Trophoblast cell (in vitro differentiated cells and primary cell): Measurements from ENCODE around the gene LRP4.
A peak's percentile ranks its signal among the peaks of the same experiment; 100 is the strongest.

Experiments
- DNase-seq, 2 donors: peaks; one replicate each; pipeline ENCODE4 v3.0.0-alpha.2; 2016
- H2AFZ ChIP-seq: 2 replicates; pipeline ENCODE4 v1.6.1; 2013; ENCODE audit warnings: low read length, moderate library complexity, mild to moderate bottlenecking; ENCODE audit not compliant: insufficient read depth, poor library complexity
- H2AK5ac ChIP-seq: 2 replicates; pipeline ENCODE4 v1.6.1; 2013; ENCODE audit warnings: mild to moderate bottlenecking, low read length
- H2BK120ac ChIP-seq: 2 replicates; pipeline ENCODE4 v1.6.1; 2013; ENCODE audit warnings: low read length, mild to moderate bottlenecking, moderate library complexity; ENCODE audit not compliant: insufficient read depth, poor library complexity
- H2BK12ac ChIP-seq: 2 replicates; pipeline ENCODE4 v1.6.1; 2013; ENCODE audit warnings: mild to moderate bottlenecking, low read length, moderate library complexity
- H2BK5ac ChIP-seq: 2 replicates; pipeline ENCODE4 v1.6.1; 2013; ENCODE audit warnings: low read length, low read depth, moderate library complexity, mild to moderate bottlenecking; ENCODE audit not compliant: poor library complexity
- H3K14ac ChIP-seq: 2 replicates; pipeline ENCODE4 v1.6.1; 2013; ENCODE audit warnings: mild to moderate bottlenecking, low read length
- H3K18ac ChIP-seq: 2 replicates; pipeline ENCODE4 v1.6.1; 2013; ENCODE audit warnings: mild to moderate bottlenecking, low read length
- H3K23ac ChIP-seq: 2 replicates; pipeline ENCODE4 v1.6.1; 2013; ENCODE audit warnings: low read length
- H3K27ac ChIP-seq: 2 replicates; pipeline ENCODE4 v1.5.1; 2013; ENCODE audit warnings: low read depth, mild to moderate bottlenecking, inconsistent platforms, low read length, moderate library complexity
- H3K27me3 ChIP-seq: 2 replicates; pipeline ENCODE4 v1.6.1; 2013; ENCODE audit warnings: inconsistent platforms, mild to moderate bottlenecking, low read length, moderate library complexity; ENCODE audit not compliant: insufficient read depth
- H3K36me3 ChIP-seq, 2 experiments: 1 replicate in 1 of 2; 2 replicates in 1 of 2; pipeline ENCODE4 v1.6.1; 2013; ENCODE audit warnings: low read length in 2 of 2, mild to moderate bottlenecking in 2 of 2, moderate library complexity in 1 of 2; ENCODE audit not compliant: insufficient read depth in 2 of 2, control insufficient read depth in 1 of 2
- H3K4ac ChIP-seq: 2 replicates; pipeline ENCODE4 v1.6.1; 2013; ENCODE audit warnings: low read depth, mild to moderate bottlenecking, low read length, moderate library complexity
- H3K4me1 ChIP-seq, 2 experiments: 1 replicate in 1 of 2; 2 replicates in 1 of 2; pipeline ENCODE4 v1.6.1; 2013; ENCODE audit warnings: low read length in 2 of 2, mild to moderate bottlenecking in 2 of 2, moderate library complexity in 1 of 2; ENCODE audit not compliant: insufficient read depth in 2 of 2, control insufficient read depth in 1 of 2
- H3K4me2 ChIP-seq: 2 replicates; pipeline ENCODE4 v1.6.1; 2013; ENCODE audit warnings: inconsistent platforms, mild to moderate bottlenecking, low read length, moderate library complexity
- H3K4me3 ChIP-seq: 2 replicates; pipeline ENCODE4 v1.5.1; 2013; ENCODE audit warnings: mild to moderate bottlenecking, low read depth, low read length, inconsistent platforms
- H3K79me1 ChIP-seq: one replicate; pipeline ENCODE4 v1.6.1; 2013; ENCODE audit warnings: low read length
- H3K79me2 ChIP-seq: 2 replicates; pipeline ENCODE4 v1.6.1; 2013; ENCODE audit warnings: low read length, mild to moderate bottlenecking; ENCODE audit not compliant: control insufficient read depth, insufficient read depth, poor library complexity
- H3K9ac ChIP-seq: 2 replicates; pipeline ENCODE4 v1.6.1; 2013; ENCODE audit warnings: mild to moderate bottlenecking, low read length
- H3K9me3 ChIP-seq: 2 replicates; pipeline ENCODE4 v1.6.1; 2013; ENCODE audit warnings: low read depth, mild to moderate bottlenecking, control low read depth, inconsistent platforms, low read length; ENCODE audit not compliant: insufficient read depth
- H4K12ac ChIP-seq: 2 replicates; pipeline ENCODE4 v1.6.1; 2013; ENCODE audit warnings: low read depth, mild to moderate bottlenecking, low read length, moderate library complexity
- H4K8ac ChIP-seq: 2 replicates; pipeline ENCODE4 v1.6.1; 2013; ENCODE audit warnings: low read depth, mild to moderate bottlenecking, low read length, moderate library complexity
- H4K91ac ChIP-seq: one replicate; pipeline ENCODE4 v1.6.1; 2013; ENCODE audit warnings: low read depth, mild to moderate bottlenecking, low read length, moderate library complexity
- WGBS: extraction: QIAGEN DNeasy Blood & Tissue Kit; methylation state at CpG from one replicate; pipeline ENCODE4 v1.1.7; 2013; ENCODE audit warnings: missing lambda C conversion rate; ENCODE audit not compliant: insufficient read length, insufficient coverage; ENCODE audit errors: extremely low coverage; 5-methylcytosine and 5-hydroxymethylcytosine counted together

Gene LRP4

GRCh38 chr11:46898396-46899095 lies 19.8 kb downstream of the LRP4 start:
- H3K79me2 ChIP-seq: no peaks in the 10 kb centered on the region
- H3K4me2 ChIP-seq: no peak overlapping the region
- H2BK5ac ChIP-seq: peak overlapping the region; percentile 31
- peaks cover 12 to 16% of the 10 kb centered on the region in 2 experiments for H3K36me3 ChIP-seq
- peak overlapping the region; percentile 63 for H3K14ac ChIP-seq
- peak overlapping the region; percentile 39 for H4K91ac ChIP-seq
- H3K4me3 ChIP-seq: no peak overlapping the region
- peak; percentile 57 to 83 for DNase-seq
- H3K79me1 ChIP-seq: peaks cover 12% of the 10 kb centered on the region
- H3K9ac ChIP-seq: no peak overlapping the region
- no peak overlapping the region for H4K12ac ChIP-seq
- H2BK120ac ChIP-seq: peak overlapping the region; percentile 4
- H3K4me1 ChIP-seq: peaks cover 24 to 32% of the 10 kb centered on the region in 2 experiments
- H3K4ac ChIP-seq: peak overlapping the region; percentile 10
- no peak overlapping the region for H2AFZ ChIP-seq
- no CpG with 5 or more reads among the region's 17 CpGs for WGBS
- H3K9me3 ChIP-seq: peaks cover 4% of the 10 kb centered on the region
- H4K8ac ChIP-seq: peak overlapping the region; percentile 2
- peak overlapping the region; percentile 88 for H2AK5ac ChIP-seq
- H3K27ac ChIP-seq: no peak overlapping the region
- H3K27me3 ChIP-seq: no peaks in the 10 kb centered on the region
- H2BK12ac ChIP-seq: peak overlapping the region; percentile 80
- peak overlapping the region; percentile 79 for H3K18ac ChIP-seq
- H3K23ac ChIP-seq: no peak overlapping the region

DNA sequence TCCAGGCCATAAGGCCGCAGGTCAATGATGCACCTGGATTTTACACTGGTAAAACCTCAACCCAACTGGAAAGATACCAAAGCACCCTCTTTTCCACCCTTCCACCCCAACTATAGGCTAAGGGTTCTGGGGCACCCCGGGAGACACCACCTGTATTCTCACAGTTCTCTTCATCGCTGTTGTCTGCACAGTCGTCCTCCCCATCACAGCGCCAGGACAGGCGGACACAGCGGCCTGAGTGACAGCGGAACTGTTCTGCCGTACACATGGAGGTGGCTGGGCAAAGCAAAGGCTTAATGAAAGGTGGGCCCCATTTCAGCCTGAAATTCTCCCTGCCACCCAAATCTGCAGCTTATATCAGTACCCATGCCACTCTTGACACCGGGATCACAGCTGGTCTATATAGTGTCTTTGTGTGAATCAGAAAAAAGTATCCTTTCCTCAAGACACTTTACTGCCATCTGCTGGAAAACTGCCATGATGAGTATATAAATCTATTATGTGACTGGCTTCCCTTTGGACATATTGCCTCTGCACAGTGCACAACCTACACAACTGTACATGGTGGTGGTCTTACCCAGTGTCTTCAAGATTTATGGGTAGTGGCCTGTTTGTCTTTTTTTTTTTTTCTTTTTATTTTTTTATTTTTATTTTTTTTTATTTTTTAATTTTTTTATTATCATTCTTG lies 21.5 kb downstream of the LRP4 start:
- Histone ChIP-seq H2AFZ (no peak overlapping the region), H3K9ac (no peak overlapping the region), H3K79me2 (no peaks in the 10 kb centered on the region), H3K36me3 (peaks cover 12 to 16% of the 10 kb centered on the region in 2 experiments), H3K18ac (peak overlapping the region; percentile 26), H3K4me3 (no peak overlapping the region), H3K4me1 (peaks cover 24 to 32% of the 10 kb centered on the region in 2 experiments), H4K91ac (peak overlapping the region; percentile 46), H4K12ac (no peak overlapping the region), H3K27ac (peak overlapping the region; percentile 14), H2AK5ac (peak overlapping the region; percentile 11), H2BK120ac (peak overlapping the region; percentile 15), H3K23ac (no peak overlapping the region), H3K9me3 (peaks cover 4% of the 10 kb centered on the region), H4K8ac (peak overlapping the region; percentile 67), H2BK12ac (no peak overlapping the region), H3K4ac (peak overlapping the region; percentile 24), H3K4me2 (no peak overlapping the region), H3K79me1 (peaks cover 12% of the 10 kb centered on the region), H3K14ac (peak overlapping the region; percentile 15), H2BK5ac (no peak overlapping the region), H3K27me3 (no peaks in the 10 kb centered on the region)
- no CpG with 5 or more reads among the region's 10 CpGs for WGBS
- peak in 1 of 2 donors; percentile 79 for DNase-seq

GRCh38 chr11:46895821-46896220 lies 22.5 kb downstream of the LRP4 start:
- peak overlapping the region; percentile 22 for H3K4ac ChIP-seq
- no peak overlapping the region for H3K4me2 ChIP-seq
- H3K9me3 ChIP-seq: peaks cover 4% of the 10 kb centered on the region
- peak overlapping the region; percentile 44 for H2AFZ ChIP-seq
- H3K9ac ChIP-seq: no peak overlapping the region
- H2BK5ac ChIP-seq: peak overlapping the region; percentile 34
- peak overlapping the region; percentile 65 for H2BK120ac ChIP-seq
- H3K27ac ChIP-seq: peak overlapping the region; percentile 3
- no peak overlapping the region for H3K23ac ChIP-seq
- no peaks in the 10 kb centered on the region for H3K27me3 ChIP-seq
- peak overlapping the region; percentile 20 for H3K4me3 ChIP-seq
- peak overlapping the region; percentile 45 for H2AK5ac ChIP-seq
- peaks cover 12 to 16% of the 10 kb centered on the region in 2 experiments for H3K36me3 ChIP-seq
- peaks cover 24 to 32% of the 10 kb centered on the region in 2 experiments for H3K4me1 ChIP-seq
- H4K8ac ChIP-seq: peak overlapping the region; percentile 67
- no peaks in the 10 kb centered on the region for H3K79me2 ChIP-seq
- peak overlapping the region; percentile 49 for H3K18ac ChIP-seq
- WGBS: no CpG with 5 or more reads among the region's 10 CpGs
- H4K91ac ChIP-seq: peak overlapping the region; percentile 84
- H2BK12ac ChIP-seq: peak overlapping the region; percentile 94
- H3K79me1 ChIP-seq: peaks cover 12% of the 10 kb centered on the region
- peak overlapping the region; percentile 45 for H3K14ac ChIP-seq
- peak overlapping the region; percentile 2 for H4K12ac ChIP-seq
- no peak for DNase-seq

- Histone ChIP-seq H4K8ac (no peak overlapping the region), H3K4me2 (no peak overlapping the region), H3K4me1 (peaks cover 21 to 29% of the 10 kb centered on the region in 2 experiments), H2BK12ac (no peak overlapping the region), H3K36me3 (peaks cover 15 to 20% of the 10 kb centered on the region in 2 experiments), H2BK120ac (no peak overlapping the region), H3K79me1 (peaks cover 10% of the 10 kb centered on the region), H3K79me2 (no peaks in the 10 kb centered on the region), H4K91ac (no peak overlapping the region), H2BK5ac (no peak overlapping the region), H2AFZ (no peak overlapping the region), H3K27ac (no peak overlapping the region), H3K9ac (no peak overlapping the region), H2AK5ac (no peak overlapping the region), H3K4ac (no peak overlapping the region), H3K23ac (no peak overlapping the region), H3K4me3 (no peak overlapping the region), H3K9me3 (peaks cover 4% of the 10 kb centered on the region), H4K12ac (no peak overlapping the region), H3K27me3 (no peaks in the 10 kb centered on the region), H3K18ac (no peak overlapping the region), H3K14ac (no peak overlapping the region)
- no peak for DNase-seq
- WGBS: no CpG with 5 or more reads among the region's 10 CpGs
Measured at GRCh38 chr11:46894961-46895360, 23.4 kb downstream of the LRP4 start.
